ENCODE data around the gene SNX14. TPM values are rescaled to one million over a fixed set of nuclear protein-coding genes. Genes with fewer than 3 reads are reported as not detected.

SNX14 gene
- total RNA-seq, 1 donor from 2014 or later, result 89.5 TPM

GRCh38 chr6:85458782-85459181, 134.9 kb downstream of the SNX14 start:
- Histone ChIP-seq H3K36me3 (ENCODE audit: insufficient read depth, low read length) (no peaks in the 10 kb centered on the region), H3K27me3 (ENCODE audit: insufficient read depth, low read length) (no peaks in the 10 kb centered on the region), H3K4me2 (ENCODE audit: low read length) (peak overlapping the region; percentile 77), H2AFZ (ENCODE audit: low read depth, low read length) (no peak overlapping the region), H3K9ac (ENCODE audit: low read length) (peak overlapping the region; percentile 43), H3K27ac (ENCODE audit: low read depth, low read length) (peak overlapping the region; percentile 76), H4K20me1 (ENCODE audit: insufficient read depth, low read length) (peaks cover 27% of the 10 kb centered on the region), H3K4me1 (ENCODE audit: insufficient read depth, low read length) (peaks cover 69% of the 10 kb centered on the region), H3K9me3 (ENCODE audit: insufficient read depth, low read depth, low read length) (no peaks in the 10 kb centered on the region), H3K79me2 (ENCODE audit: insufficient read depth, low read length) (peaks cover 56% of the 10 kb centered on the region), H3K4me3 (ENCODE audit: insufficient read depth, low read depth, low read length) (peak overlapping the region; percentile 25)
- no peak for TF ChIP-seq EZH2 (IDR thresholded peaks at IDR 0.05; ENCODE audit: insufficient read depth, low read length)
- TF ChIP-seq CTCF (IDR thresholded peaks at IDR 0.05; ENCODE audit: insufficient read depth, low read depth, low read length), result no peak
- peak overlapping the region; percentile 77 for H3K27ac Mint-ChIP-seq (ENCODE audit: unreplicated experiment)
- no peaks in the 10 kb centered on the region for H3K9me3 Mint-ChIP-seq (ENCODE audit: unreplicated experiment)
- peaks cover 60% of the 10 kb centered on the region for H3K4me1 Mint-ChIP-seq (ENCODE audit: low read depth, unreplicated experiment)
- FAIRE-seq (no peak), DNase-seq (ENCODE audit: low read depth) (peak; percentile 53)
- H3K36me3 Mint-ChIP-seq (ENCODE audit: low read depth, unreplicated experiment), result peaks cover 13% of the 10 kb centered on the region
- H3K27me3 Mint-ChIP-seq (ENCODE audit: low read depth, unreplicated experiment), result no peaks in the 10 kb centered on the region
- no peak overlapping the region for H3K4me3 Mint-ChIP-seq (ENCODE audit: unreplicated experiment)

GRCh38 chr6:85458184-85458583, 135.5 kb downstream of the SNX14 start:
- Histone ChIP-seq H4K20me1 (ENCODE audit: insufficient read depth, low read length) (peaks cover 32% of the 10 kb centered on the region), H2AFZ (ENCODE audit: low read depth, low read length) (no peak overlapping the region), H3K4me1 (ENCODE audit: insufficient read depth, low read length) (peaks cover 69% of the 10 kb centered on the region), H3K79me2 (ENCODE audit: insufficient read depth, low read length) (peaks cover 62% of the 10 kb centered on the region), H3K36me3 (ENCODE audit: insufficient read depth, low read length) (no peaks in the 10 kb centered on the region), H3K27me3 (ENCODE audit: insufficient read depth, low read length) (no peaks in the 10 kb centered on the region), H3K4me2 (ENCODE audit: low read length) (peak overlapping the region; percentile 77), H3K9ac (ENCODE audit: low read length) (no peak overlapping the region), H3K9me3 (ENCODE audit: insufficient read depth, low read depth, low read length) (no peaks in the 10 kb centered on the region), H3K27ac (ENCODE audit: low read depth, low read length) (no peak overlapping the region), H3K4me3 (ENCODE audit: insufficient read depth, low read depth, low read length) (no peak overlapping the region)
- Mint-ChIP-seq H3K9me3 (ENCODE audit: unreplicated experiment) (no peaks in the 10 kb centered on the region), H3K27ac (ENCODE audit: unreplicated experiment) (peak overlapping the region; percentile 12), H3K4me1 (ENCODE audit: low read depth, unreplicated experiment) (peaks cover 58% of the 10 kb centered on the region), H3K36me3 (ENCODE audit: low read depth, unreplicated experiment) (peaks cover 13% of the 10 kb centered on the region), H3K4me3 (ENCODE audit: unreplicated experiment) (no peak overlapping the region), H3K27me3 (ENCODE audit: low read depth, unreplicated experiment) (no peaks in the 10 kb centered on the region)
- DNase-seq (ENCODE audit: low read depth) (no peak), FAIRE-seq (no peak)
- no peak for TF ChIP-seq EZH2 (IDR thresholded peaks at IDR 0.05; ENCODE audit: insufficient read depth, low read length)
- no peak for TF ChIP-seq CTCF (IDR thresholded peaks at IDR 0.05; ENCODE audit: insufficient read depth, low read depth, low read length)

- Mint-ChIP-seq H3K27me3 (ENCODE audit: low read depth, unreplicated experiment) (peaks cover 3% of the 10 kb centered on the region), H3K27ac (ENCODE audit: unreplicated experiment) (no peak overlapping the region), H3K9me3 (ENCODE audit: unreplicated experiment) (no peaks in the 10 kb centered on the region), H3K4me3 (ENCODE audit: unreplicated experiment) (no peak overlapping the region), H3K4me1 (ENCODE audit: low read depth, unreplicated experiment) (peaks cover 55% of the 10 kb centered on the region), H3K36me3 (ENCODE audit: low read depth, unreplicated experiment) (peaks cover 13% of the 10 kb centered on the region)
- no peaks in the 10 kb centered on the region for H3K9me3 ChIP-seq (ENCODE audit: insufficient read depth, low read depth, low read length)
- no peak overlapping the region for H3K27ac ChIP-seq (ENCODE audit: low read depth, low read length)
- TF ChIP-seq EZH2 (IDR thresholded peaks at IDR 0.05; ENCODE audit: insufficient read depth, low read length) (no peak), CTCF (IDR thresholded peaks at IDR 0.05; ENCODE audit: insufficient read depth, low read depth, low read length) (no peak)
- peaks cover 3% of the 10 kb centered on the region for H3K36me3 ChIP-seq (ENCODE audit: insufficient read depth, low read length)
- H3K9ac ChIP-seq (ENCODE audit: low read length), result no peak overlapping the region
- peaks cover 66% of the 10 kb centered on the region for H3K79me2 ChIP-seq (ENCODE audit: insufficient read depth, low read length)
- DNase-seq (ENCODE audit: low read depth) (no peak), FAIRE-seq (no peak)
- no peak overlapping the region for H3K4me3 ChIP-seq (ENCODE audit: insufficient read depth, low read depth, low read length)
- H3K27me3 ChIP-seq (ENCODE audit: insufficient read depth, low read length), result no peaks in the 10 kb centered on the region
- H3K4me2 ChIP-seq (ENCODE audit: low read length), result no peak overlapping the region
- H3K4me1 ChIP-seq (ENCODE audit: insufficient read depth, low read length), result peaks cover 69% of the 10 kb centered on the region
- H4K20me1 ChIP-seq (ENCODE audit: insufficient read depth, low read length), result peaks cover 44% of the 10 kb centered on the region
- H2AFZ ChIP-seq (ENCODE audit: low read depth, low read length), result no peak overlapping the region
Observed at GRCh38 chr6:85456782-85457181, 136.9 kb downstream of the SNX14 start.

All from astrocyte (in vitro differentiated cells and primary cell).